GM12864 (cell line): ENCODE measurements around the gene DDN.
A peak's percentile ranks its signal among the peaks of the same experiment; 100 is the strongest.

Experiments
- DNase-seq: peaks from one replicate; pipeline ENCODE4 v3.0.0-alpha.2; 2011; ENCODE audit warnings: low read depth
- H3K4me3 ChIP-seq: 2 replicates; pipeline ENCODE4 v1.5.1; 2011; ENCODE audit warnings: mild to moderate bottlenecking, low read depth, low read length, control low read depth
- TF ChIP-seq, protein P1 (sequence below): IDR thresholded peaks from 2 replicates; pipeline ENCODE4 v1.5.1; 2011; ENCODE audit warnings: low read depth, mild to moderate bottlenecking, moderate library complexity, low read length, control low read depth, inconsistent platforms; ENCODE audit errors: missing control alignments

Gene DDN

DNA sequence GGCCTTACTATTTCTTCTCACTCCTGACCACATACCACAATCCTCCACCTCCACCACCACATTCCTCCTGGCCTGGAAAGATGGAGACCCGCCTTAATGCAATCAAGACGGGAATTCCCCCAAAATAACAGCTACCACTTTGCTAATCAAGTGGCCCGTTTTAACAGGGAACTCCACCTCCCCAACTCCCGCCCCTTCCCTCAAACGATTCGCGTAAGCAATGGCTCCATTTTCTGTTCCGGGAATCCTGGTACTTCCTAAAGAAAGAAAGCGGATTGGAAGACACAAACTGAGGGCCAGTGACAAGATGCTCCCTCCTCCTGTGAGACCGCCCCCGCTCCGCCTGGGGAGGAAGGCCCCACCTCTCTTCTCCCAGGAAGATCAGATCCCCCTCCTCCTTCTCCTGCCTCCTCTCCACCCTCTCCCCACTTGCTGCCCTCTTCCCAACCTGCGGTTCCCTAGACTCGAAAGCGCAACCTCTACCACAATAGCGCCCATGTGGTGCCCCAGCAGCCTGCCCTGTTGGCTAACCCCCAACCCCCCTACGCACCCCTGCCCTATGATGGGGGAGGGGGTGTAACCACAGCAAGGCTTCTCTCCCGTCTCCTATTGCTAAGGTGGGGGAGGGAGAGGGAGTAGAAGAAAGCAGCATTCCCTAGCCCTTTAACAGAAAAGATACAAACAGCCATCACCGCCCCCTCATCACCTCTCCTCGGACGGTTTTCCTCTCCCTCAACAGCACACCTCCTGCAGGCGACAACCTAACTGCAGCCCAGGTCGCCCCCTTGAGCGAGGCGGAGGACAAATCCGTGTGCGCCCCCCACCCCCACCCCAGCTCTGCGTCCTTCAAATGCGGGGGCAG lies 42.7 kb downstream of the DDN start:
- DNase-seq, result no peak
- TF ChIP-seq, protein P1, sequence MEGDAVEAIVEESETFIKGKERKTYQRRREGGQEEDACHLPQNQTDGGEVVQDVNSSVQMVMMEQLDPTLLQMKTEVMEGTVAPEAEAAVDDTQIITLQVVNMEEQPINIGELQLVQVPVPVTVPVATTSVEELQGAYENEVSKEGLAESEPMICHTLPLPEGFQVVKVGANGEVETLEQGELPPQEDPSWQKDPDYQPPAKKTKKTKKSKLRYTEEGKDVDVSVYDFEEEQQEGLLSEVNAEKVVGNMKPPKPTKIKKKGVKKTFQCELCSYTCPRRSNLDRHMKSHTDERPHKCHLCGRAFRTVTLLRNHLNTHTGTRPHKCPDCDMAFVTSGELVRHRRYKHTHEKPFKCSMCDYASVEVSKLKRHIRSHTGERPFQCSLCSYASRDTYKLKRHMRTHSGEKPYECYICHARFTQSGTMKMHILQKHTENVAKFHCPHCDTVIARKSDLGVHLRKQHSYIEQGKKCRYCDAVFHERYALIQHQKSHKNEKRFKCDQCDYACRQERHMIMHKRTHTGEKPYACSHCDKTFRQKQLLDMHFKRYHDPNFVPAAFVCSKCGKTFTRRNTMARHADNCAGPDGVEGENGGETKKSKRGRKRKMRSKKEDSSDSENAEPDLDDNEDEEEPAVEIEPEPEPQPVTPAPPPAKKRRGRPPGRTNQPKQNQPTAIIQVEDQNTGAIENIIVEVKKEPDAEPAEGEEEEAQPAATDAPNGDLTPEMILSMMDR, result peak; percentile 34
- peak overlapping the region; percentile 77 for H3K4me3 ChIP-seq

DNA sequence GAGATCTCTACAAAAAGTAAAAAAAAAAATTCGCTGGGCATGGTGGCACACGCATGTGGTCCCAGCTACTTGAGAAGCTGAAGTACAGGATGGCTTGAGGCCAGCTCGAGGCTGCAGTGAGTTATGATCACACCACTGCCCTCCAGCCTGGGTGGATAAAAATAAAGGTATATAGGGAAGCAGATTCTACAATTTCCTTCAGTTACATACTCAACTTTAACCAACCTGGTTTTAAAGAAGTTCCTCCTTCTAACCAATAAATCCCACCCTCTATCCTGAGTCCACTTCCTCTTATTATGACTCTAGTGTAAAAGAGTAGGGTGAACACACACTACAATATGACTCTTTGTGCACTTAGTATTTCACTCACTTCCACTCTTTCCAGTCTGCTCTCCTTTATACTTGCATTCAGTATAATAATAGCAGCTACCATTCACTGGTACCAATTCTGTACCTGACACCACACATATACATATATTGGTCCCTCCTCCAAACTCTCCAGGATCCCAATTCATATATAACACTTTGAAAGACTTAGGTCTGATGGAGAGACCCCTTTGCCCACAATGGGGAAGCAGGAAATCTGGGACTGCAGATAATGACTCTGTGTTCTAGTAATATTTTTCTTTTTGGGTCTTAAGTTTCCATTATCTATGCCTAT lies 44.2 kb downstream of the DDN start:
- no peak for DNase-seq
- TF ChIP-seq, protein P1, result no peak
- no peak overlapping the region for H3K4me3 ChIP-seq

DNA sequence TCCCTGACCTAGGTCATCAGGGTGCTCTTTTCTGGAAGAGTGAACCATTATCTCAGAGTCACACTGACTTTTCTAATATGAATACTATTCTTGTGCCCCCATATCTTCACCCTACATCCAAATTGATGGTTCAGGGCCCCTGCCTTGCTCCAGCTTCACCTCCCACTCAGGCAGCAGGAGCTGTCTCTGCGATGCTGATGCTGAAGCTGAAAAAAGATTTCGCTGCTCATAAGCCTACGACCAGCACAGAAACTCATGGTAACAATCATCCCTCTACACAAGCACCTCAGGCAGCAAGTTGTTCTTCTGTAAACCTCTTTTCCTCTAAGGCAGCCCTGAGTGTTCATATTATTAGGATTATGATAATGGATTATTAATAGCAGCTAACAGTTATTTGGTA lies 45.1 kb downstream of the DDN start:
- TF ChIP-seq, protein P1, result no peak
- DNase-seq, result no peak

DNA sequence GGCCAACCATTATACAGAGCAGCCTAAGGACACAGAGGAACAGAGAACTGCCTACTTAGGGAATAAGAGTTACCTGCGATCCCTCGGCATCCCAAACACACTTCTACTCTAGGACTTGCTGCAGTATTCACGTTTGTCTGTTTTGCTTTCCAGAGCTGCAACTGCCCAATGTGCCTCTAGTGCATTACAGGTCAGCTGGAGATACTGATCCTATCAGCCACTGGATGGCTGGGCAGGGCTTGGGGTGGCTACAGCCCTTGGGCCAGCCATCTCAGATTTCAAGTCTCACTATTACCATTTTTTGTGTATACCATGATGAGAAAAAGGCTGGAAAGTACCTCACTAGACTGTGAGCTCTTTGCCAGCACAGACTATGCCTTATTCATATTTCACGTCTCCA lies 46.5 kb downstream of the DDN start:
- no peak overlapping the region for H3K4me3 ChIP-seq
- TF ChIP-seq, protein P1, result no peak
- no peak for DNase-seq

More for the DNA sequence above, 45.1 kb downstream of the DDN start:
- no peak overlapping the region for H3K4me3 ChIP-seq

DNA sequence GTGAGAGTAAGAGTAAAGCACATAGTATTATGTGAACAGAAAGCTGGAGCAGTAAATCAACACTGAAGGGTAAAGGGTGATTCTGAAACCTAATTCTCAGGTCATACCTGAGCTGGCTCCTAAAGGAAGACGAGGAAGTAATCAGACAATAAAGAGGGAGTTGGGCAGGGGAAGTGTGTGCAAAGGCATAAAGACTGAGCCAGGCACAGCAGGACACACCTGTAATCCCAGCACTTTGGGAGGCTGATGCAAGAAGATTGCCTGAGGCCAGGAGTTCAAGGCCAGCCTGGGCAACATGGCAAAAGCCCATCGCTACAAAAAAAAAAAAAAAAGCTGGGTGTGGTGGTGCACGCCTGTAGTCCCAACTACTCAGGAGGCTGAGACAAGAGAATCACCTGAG lies 51.4 kb downstream of the DDN start:
- TF ChIP-seq, protein P1, result no peak
- DNase-seq, result no peak
- no peak overlapping the region for H3K4me3 ChIP-seq

DNA sequence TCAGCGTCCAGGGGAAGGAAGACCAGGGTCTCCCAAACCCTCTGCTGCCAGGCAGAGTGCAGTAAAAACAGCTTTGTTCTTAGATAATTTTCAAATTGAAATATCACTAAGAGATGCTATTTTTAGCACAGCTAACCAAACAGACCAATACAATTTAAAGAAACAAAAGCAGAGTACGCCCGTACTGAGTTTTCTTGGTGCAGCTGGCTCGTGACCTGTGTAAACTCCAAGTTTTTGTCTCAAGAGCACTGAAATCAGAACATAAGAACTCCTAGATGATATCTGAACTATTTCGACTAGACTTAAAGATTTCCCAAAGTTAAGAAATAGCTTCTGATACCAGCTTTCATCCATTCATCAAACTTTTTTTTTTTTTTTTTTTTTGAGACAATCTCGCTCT lies 52.2 kb downstream of the DDN start:
- TF ChIP-seq, protein P1, result no peak
- DNase-seq, result no peak

More for the DNA sequence above, 52.2 kb downstream of the DDN start:
- no peak overlapping the region for H3K4me3 ChIP-seq
